ENCODE data around the gene ST6GALNAC3.

The ST6GALNAC3 gene

GRCh38 chr1:76287917-76288316, 213.4 kb downstream of the ST6GALNAC3 start:
- no peak for DNase-seq (ENCODE audit: low read depth in 2 of 2)

GRCh38 chr1:76288758-76289483, 214.4 kb downstream of the ST6GALNAC3 start:
- DNase-seq (ENCODE audit: low read depth in 2 of 2), result no peak

GRCh38 chr1:76289692-76290091, 215.1 kb downstream of the ST6GALNAC3 start:
- no peak for DNase-seq (ENCODE audit: low read depth in 2 of 2)

- no peak for DNase-seq (ENCODE audit: low read depth in 2 of 2)
Observed at GRCh38 chr1:76290271-76290670, 215.7 kb downstream of the ST6GALNAC3 start.

- DNase-seq (ENCODE audit: low read depth in 2 of 2), result no peak
Observed at GRCh38 chr1:76291191-76291590, 216.6 kb downstream of the ST6GALNAC3 start.

GRCh38 chr1:76291737-76292136, 217.2 kb downstream of the ST6GALNAC3 start:
- DNase-seq (ENCODE audit: low read depth in 2 of 2), result no peak

- no peak for DNase-seq (ENCODE audit: low read depth in 2 of 2)
Observed at GRCh38 chr1:76292418-76293184, 218.1 kb downstream of the ST6GALNAC3 start.

- no peak for DNase-seq (ENCODE audit: low read depth in 2 of 2)
Observed at GRCh38 chr1:76293831-76294230, 219.3 kb downstream of the ST6GALNAC3 start.

GRCh38 chr1:76294482-76295194, 220.1 kb downstream of the ST6GALNAC3 start:
- DNase-seq (ENCODE audit: low read depth in 2 of 2), result no peak

GRCh38 chr1:76298399-76298798, 223.9 kb downstream of the ST6GALNAC3 start:
- DNase-seq (ENCODE audit: low read depth in 2 of 2), result no peak

- no peak for DNase-seq (ENCODE audit: low read depth in 2 of 2)
Observed at GRCh38 chr1:76299036-76299435, 224.5 kb downstream of the ST6GALNAC3 start.

- no peak for DNase-seq (ENCODE audit: low read depth in 2 of 2)
Observed at GRCh38 chr1:76300556-76300955, 226.0 kb downstream of the ST6GALNAC3 start.

- DNase-seq (ENCODE audit: low read depth in 2 of 2), result no peak
Observed at GRCh38 chr1:76302711-76303339, 228.3 kb downstream of the ST6GALNAC3 start.

GRCh38 chr1:76303340-76303717, 228.8 kb downstream of the ST6GALNAC3 start:
- no peak for DNase-seq (ENCODE audit: low read depth in 2 of 2)

- no peak for DNase-seq (ENCODE audit: low read depth in 2 of 2)
Observed at GRCh38 chr1:76313304-76313703, 238.8 kb downstream of the ST6GALNAC3 start.

- DNase-seq (ENCODE audit: low read depth in 2 of 2), result no peak
Observed at GRCh38 chr1:76314730-76315129, 240.2 kb downstream of the ST6GALNAC3 start.

GRCh38 chr1:76317299-76317900, 242.9 kb downstream of the ST6GALNAC3 start:
- no peak for DNase-seq (ENCODE audit: low read depth in 2 of 2)

- DNase-seq (ENCODE audit: low read depth in 2 of 2), result peak; percentile 7 to 11
Observed at GRCh38 chr1:76330991-76331603, 256.6 kb downstream of the ST6GALNAC3 start.

GRCh38 chr1:76335882-76336281, 261.3 kb downstream of the ST6GALNAC3 start:
- DNase-seq (ENCODE audit: low read depth in 2 of 2), result no peak

- DNase-seq (ENCODE audit: low read depth in 2 of 2), result no peak
Observed at GRCh38 chr1:76336931-76337371, 262.4 kb downstream of the ST6GALNAC3 start.

GRCh38 chr1:76337542-76338219, 263.1 kb downstream of the ST6GALNAC3 start:
- DNase-seq (ENCODE audit: low read depth in 2 of 2), result no peak

Data from activated CD4-positive, alpha-beta T cell treated with anti-CD3 and anti-CD28 coated beads for 24 hours (primary cell).